CD4-positive, alpha-beta T cell treated with Interleukin-6 for 4 hours (primary cell): ENCODE measurements around the gene MFF.
"Not testable (repeated sequence)": the region's sequence is repeated elsewhere in the genome, so short reads cannot be mapped to it uniquely, and the experiment has no call there.

ENCODE experiments used
- DNase-seq: peaks from one replicate; pipeline ENCODE4 v3.0.0-alpha.2; 2020; ENCODE audit warnings: mixed read lengths

Gene MFF

DNA sequence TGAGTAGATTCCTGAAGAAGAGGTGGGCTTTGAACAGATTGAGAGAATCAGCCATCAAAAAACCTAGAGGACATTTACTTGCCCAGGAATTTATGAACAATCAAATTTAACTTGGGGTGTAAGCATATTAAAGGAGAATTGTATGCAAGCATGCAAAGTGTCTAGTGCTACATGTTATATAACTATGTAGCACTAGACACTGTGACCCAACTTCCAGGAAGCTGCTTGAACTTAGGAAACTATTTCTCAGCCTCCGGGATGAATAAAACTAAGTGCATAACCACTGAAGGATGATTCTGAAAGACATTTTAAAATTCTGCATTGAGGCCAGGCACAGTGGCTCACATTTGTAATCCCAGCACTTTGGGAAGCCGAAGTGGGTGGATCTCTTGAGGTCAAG is 12.4 kb downstream of the MFF start:
- no peak for DNase-seq

DNA sequence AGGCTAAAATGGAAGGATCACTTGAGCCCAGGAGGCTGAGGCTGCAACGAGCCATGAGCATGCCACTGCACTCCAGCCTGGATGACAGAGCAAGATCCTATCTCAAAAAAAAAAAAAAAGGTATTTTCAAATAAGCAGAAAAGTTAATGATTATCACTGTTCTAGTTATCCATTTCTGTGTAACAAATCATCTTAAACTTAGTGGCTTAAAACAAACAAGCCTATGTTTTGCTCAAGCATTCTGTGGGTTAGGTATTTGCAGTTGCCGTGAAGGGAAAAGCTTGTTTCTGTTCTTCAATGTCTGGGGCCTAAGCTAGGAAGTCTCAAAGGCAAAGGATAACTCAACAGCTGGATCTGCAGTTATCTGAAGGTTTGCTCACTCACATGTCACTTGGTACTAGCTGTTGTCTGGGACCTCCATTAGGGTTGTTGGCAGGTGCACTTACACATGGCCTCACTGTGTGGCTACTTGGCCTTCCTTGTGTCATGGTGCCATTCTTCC is 14.1 kb downstream of the MFF start:
- DNase-seq: no peak

DNA sequence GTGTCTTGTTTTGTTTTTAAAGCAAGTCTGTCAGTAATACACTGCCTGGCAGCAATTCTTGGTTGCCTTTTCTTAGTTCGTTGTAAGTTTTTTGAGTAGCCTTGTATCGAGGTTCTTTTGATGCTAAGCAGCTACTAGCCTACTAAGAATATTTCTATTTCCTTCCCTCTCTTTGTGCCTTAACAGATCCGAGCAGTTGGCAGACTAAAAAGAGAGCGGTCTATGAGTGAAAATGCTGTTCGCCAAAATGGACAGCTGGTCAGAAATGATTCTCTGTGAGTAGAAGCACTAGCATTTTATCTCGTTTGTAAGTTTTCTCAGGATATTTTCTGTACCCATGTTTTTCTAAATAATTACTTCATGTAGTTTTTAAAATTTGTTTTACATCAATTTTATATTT is 15.1 kb downstream of the MFF start:
- no peak for DNase-seq

DNA sequence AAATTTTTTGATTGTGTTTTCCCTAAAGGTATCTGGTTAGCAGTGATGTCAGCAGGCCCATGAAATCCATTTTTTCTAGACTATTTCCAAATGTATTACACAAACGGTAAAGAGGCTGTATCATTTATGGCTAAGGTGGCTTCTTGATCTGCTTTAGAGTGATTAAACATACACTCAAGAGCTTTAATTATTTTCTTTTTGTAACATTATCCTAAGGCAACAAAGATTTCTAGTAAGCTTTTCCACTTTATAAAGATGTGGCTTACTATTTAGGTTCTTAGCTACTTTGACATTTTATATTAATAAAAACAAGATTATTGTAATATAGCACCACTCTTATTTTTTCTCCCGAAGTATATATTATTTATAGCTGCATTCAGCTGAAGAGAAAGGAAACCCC is 16.5 kb downstream of the MFF start:
- no peak for DNase-seq

DNA sequence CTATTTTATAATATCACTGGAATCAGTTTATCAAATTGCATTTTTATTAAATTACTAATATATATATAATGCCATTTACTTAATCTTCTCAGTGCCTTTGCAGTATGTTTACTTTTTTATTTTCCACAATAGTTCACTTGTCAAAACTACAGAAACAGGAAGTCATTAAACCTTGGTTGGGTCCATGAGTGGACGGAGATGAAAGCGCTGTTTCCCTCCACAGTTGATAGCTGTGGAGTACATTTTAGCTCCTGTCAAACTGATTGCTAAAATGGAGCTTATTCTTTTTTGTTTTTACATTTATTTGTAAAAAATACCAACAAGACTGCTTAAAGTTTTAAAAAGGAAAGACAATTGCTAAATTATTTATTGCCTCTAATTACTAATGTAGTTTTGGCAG is 19.2 kb downstream of the MFF start:
- no peak for DNase-seq

DNA sequence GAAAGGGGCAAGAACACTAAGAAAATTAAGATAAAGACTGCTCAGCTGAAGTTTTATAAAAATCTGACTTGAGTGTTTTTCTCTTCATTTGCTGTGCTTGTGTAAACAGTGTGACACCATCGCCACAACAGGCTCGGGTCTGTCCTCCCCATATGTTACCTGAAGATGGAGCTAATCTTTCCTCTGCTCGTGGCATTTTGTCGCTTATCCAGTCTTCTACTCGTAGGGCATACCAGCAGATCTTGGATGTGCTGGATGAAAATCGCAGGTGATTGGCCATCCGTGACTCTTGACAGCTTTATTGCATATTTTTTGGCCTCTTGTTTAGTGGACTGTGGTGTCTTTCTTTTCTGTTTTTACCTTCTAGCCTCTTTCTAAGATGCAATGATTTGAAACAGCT is 22.1 kb downstream of the MFF start:
- DNase-seq: no peak

DNA sequence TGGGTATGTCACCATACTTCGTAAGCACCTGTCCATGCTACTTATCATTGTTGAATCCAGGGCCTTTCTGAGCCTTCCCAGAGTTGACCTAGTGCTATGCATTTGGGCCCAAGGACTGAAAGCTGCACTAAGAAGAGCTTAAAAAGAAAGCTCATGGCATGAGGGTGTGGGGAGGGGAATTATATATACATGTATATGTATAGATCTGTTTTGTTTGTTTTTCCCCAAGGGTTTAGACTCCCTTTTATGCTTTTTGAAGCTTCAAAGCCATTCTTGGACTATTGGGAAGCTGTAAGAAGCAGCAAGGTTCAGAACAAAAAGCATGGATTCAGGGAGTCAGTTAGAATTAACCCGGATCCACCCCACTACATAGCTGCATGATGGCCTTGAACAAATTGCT is 23.3 kb downstream of the MFF start:
- DNase-seq: no peak

DNA sequence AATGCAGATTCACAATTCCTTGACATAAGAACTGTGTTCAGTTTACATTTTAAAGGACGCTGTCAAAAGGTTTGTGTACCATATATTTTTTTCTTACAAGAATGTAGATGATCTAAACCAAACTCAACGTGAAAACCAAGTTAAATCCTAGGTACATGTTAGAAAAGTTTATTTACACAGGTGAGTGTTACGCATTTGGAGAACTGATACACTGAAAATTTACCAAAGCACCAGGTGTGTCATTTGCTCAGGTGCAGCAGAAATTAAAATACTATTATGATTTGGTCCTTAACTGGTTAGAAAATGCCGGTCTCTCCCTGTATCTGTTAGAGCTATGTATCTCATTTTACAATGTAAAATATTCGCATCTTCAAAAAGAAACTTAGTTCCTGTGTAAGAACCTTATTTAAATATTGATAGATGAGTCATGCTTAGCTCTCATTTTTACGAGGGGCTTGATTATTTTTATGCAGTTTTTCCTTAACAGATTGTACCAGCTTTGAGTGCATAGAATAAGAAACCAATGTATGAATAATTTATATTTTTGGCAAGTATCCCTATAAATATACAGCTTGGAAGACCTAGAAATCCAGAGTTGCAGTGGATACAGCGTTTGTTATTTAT is 25.1 kb downstream of the MFF start:
- no peak for DNase-seq

DNA sequence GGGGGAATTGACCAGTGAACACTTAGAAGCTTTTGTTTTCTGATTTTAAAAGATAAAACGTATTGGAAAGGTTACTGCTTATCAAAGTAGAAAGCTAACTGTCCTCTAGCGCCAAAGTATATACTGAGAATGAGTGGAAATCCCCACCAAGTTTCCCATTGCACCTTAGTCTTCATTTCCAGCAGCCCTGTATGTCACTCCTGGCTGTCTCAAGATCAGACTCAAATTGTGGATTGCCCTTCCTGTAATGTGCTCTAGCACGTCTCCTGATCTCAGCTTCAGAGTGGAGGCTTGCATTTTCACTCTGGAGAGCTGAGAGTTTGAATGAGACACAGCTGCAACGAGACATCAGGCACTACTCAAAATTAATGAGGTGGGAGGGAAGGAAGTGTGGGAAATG is 26.6 kb downstream of the MFF start:
- no peak for DNase-seq

DNA sequence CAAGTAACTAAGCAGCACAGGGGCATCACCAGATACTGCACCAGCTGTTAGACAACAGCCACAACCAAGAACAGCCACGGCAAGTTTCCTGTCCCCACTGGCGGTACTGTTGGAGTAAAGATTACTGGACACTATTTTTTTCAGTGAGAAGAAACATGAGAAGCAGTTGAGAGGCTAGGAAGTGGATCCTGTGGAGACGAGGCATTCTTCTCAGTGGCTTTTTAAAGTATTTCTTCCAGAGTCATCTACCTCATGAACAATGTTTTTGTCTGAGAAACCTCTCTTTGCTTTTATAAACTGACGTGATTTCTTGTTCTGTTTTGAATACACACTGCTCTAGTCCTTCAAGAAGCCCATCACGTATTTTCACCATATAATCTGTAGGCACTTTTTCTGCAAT is 35.3 kb downstream of the MFF start:
- no peak for DNase-seq

DNA sequence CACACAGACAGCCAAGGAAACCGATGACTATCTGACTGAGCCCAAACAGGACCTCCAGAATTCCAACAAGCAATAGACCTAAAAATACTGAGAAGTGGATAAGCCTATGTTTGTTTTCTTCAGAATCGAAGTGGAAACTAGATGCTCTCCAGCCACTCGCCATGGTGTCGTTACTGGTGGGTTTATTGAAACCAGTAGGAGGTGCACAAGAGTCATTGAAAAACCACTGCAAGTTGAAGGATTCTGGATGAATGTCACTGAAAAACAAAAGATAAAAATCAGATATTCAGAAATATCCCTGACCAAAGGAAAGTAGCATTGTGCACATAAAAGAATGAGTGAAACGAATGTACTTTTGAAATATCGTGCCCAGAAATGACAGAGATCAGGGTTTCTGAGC is 38.7 kb downstream of the MFF start:
- DNase-seq: peak; percentile 13

DNA sequence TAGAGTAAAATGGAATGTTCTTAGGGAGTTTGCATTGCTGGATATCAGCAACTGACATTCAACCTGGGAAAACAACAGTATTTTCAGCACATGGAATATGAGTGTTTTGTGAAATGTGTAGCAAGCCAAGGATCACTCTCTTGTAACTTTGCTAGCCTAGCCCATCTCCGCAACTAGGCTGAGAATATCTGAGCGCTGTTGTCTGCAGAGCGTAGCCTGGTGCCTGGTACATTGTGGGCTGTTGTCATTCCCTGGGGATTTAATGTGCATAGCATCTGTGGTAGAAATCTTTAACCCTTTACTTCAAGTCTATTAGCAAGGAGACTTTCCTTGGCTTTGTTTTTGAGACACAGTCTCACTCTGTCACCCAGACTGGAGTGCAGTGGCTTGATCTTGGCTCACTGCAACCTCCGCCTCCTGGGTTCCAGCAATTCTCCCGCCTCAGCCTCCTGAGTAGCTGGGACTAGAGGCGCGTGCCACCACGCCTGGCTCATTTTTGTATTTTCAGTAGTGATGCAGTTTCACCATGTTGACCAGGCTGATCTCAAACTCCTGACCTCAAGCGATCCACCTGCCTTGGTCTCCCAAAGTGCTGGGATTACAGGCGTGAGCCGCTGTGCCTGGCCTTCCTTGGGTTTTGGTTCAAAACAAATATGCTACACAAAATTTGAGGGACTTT is 39.7 kb downstream of the MFF start:
- DNase-seq: not testable (repeated sequence)

DNA sequence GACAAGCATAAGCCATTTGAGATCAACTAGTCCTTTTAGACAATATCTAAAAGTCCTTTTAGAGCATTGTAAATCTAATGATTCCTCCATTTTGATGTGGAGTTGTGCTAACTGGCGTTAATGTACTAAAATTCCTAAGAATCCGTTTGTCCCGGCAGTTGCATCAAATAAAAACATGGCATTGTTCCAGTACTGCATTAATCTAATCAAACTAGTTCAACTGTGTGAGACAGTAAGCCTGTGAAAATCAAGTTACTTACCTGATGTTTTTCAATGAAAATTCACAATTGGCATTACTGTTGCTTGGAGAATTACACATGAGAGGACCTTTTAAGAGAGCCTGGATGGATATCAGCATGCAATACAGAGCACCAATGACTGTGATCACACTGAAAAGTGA is 40.8 kb downstream of the MFF start:
- no peak for DNase-seq

DNA sequence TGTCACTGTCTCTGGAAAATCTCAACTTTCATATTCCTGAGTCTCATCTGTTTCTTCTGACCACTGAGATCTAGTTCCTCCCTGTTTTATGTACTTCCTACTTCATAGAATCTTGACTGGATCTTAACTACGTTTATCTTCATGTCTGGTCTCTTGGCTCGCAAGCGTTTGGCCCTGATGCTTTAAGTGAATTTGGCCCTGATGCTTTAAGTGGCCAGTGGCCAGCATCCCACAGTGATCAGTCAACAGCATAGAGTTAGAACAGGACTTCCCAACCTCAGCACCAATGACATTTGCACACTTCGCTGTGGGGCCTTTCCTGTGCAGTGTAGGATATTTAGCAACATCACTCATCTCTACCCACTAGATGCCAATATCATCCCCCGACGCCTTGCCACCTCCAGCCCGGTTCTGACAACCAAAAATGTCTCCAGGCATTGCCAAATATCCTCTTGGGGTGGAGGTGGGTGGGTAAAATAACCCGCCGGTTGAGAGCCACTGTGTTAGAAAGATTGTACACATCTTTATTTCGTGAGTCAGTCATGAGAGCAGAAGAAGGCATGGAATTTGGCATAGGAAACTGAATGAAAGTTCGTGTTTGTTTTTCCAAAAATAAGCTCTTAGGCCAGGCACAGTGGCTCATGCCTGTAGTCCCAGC is 41.8 kb downstream of the MFF start:
- no peak for DNase-seq

DNA sequence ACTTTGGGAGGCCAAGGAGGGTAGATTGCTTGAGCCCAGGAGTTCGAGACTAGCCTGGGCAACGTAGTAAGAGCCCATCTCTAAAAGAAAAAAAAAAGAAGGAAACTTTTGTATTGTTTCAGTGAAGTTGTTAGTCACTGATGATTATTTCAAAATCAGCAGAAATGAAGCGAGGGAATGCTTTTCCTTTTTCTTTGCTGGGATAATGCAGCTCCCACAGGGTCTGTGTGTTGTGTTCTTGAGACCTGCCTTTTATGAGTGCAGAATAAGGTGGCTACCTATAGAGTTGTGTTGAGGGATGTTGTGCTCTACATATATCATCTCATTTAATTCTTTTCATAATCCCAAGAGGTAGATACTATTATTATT is 42.4 kb downstream of the MFF start:
- no peak for DNase-seq

DNA sequence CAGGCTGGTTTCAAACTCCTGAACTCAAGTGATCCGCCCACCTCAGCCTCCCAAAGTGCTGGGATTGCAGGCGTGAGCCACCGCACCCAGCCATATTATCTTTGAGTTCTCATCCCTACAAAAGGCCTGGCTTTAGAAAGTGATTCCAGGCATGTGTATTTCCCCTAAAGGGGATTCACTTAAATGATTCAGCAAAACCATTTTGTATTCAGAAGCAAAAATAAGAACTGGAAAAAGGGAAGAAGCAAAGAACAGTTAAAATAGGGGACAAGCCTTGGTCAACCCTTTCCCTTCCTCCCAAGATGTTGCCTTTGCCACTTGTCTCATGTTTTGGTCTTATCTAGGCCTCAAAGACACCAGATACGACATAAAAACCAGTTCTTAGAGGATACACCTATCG is 43.5 kb downstream of the MFF start:
- DNase-seq: no peak

DNA sequence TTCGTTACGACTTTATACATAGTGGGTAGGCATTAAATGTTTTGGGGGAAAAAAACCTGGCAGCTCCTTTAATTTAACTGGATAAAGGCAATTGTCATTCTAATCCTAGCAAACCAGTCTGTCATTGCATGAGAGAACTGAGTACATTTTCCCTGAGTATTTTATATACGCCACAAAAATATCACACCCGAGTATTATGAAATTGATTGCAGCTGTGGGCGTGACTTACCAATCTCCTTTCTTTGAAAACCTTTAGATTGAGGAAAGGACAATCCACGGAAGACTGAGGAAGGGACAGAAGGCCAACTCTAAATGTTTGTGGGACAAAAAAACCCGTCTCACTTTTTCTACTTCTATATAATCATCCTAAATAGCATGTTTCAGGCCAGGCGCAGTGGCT is 45.0 kb downstream of the MFF start:
- no peak for DNase-seq

DNA sequence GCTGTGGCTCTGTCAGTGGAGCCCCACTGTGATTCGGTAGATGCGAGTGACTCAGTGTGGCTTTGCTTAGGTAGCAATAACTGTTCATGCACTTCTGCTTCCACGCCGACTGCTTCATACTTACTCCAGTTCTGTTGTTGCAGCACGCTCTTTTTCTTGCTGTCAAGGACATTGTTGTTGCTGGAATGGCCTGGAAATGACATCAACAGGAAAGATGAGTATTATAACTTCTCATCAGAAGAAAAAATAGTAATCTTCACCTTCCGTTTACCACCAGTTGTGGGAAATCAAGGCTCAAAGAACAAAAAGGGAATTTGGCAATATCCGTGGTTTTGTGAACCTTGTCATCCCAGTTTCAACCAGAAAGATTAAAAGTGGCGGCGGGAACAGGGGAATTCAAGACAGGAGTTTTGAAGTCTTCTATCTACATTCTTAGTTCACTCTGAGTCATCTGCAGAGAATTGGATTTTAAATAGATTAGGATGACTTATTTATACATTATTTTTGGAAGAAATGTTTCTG is 45.8 kb downstream of the MFF start:
- no peak for DNase-seq

DNA sequence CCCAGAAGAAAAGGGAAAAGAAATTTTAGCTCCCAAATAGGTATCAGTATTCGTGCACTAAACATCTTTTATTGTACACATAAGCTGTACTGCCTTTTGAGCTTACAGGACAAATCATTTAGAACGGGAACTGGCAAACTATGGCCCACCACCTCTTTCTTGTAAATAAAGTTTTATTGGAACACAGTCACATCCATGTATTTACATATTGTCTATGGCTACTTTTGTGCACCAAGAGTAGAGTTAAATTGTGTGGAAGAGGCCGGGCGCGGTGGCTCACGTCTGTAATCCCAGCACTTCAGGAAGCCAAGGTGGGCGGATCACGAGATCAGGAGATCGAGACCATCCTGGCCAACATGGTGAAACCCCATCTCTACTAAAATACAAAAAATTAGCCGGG is 48.3 kb downstream of the MFF start:
- no peak for DNase-seq

DNA sequence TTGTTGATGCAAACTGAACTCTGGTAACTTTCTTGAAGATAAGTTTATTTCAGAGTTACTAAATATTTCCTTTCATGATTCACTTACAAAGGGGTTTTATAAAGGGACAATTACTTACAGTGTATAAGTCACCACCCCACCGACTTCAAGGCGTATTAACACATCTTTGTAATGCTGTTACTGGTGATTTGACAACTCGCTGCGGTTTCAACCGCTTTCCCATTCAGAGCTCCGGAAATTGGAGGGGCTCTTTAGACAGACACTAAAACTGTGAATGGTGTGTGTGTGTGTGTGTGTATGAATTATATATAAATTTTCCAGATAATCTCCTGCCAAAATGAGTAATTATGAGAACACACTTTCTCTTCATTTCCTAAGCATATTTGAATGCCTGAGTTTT is 49.1 kb downstream of the MFF start:
- DNase-seq: no peak

DNA sequence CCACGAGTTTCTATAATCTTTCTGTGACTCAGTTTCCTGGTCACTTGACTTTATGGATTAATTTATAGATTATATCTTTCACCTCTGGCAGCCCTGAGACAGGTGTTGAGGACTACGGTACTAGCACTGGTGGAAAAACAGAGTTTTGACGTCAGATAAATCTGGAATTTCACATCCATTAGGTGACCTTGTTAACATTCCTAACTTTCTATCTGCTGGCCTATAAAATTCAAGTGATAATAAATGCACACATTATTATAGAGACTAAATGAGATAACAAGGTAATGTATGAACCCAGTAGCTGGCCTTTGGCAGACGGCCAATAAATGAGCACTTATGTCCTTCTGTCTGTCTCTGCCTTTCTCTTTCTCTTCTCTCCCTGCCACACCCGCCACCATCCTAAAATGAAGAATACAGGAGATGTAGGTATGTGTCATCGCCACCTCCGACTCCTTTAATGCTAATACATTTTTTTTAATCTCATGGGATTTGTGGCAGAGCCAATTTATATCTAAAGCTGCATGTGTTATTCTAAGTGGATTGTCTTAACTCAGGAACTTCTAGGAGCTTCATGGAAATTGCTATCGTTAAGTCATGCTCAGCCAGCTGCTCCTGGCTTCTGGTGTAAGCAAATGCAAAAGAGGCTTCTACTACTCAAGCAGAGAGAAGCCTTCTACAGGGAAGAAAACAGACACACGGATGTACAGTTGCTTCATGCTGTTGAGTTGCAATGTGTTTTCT is 51.8 kb downstream of the MFF start:
- DNase-seq: no peak

DNA sequence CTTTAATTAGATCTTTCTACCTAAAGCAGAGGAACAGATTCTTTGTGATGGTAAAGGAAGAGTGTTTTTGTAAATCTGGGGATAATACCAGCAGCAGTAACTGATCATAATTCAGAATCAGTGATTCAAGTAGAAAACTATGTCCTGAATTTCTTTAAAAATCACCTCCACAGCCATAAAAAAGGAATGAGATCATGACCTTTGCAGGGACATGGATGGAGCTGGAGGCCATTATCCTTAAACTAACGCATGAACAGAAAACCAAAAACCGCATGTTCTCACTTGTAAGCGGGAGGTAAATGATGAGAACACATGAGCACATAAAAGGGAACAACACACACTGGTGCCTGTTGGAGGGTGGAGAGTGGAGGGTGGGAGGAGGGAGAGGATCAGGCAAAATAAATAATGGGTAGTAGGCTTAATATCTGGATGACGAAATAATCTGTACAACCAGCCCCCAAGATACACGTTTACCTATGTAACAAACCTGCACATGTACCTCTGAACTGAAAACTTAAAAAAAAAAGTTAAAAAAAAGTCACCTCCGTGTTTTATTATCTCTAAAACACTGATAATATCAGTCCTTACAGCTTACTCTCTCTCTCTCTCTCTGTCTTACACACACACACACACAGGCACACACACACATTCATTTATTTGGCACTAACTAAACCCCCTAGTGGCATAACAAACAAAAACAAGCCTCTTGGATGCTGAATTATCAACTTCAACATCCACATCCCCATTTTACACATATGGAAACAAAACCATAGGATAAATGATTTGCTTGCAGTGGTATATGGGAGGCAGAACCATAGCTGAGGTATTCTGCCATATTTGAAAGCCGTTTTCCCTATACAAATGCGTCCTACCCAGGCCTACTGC is 52.7 kb downstream of the MFF start:
- DNase-seq: no peak

DNA sequence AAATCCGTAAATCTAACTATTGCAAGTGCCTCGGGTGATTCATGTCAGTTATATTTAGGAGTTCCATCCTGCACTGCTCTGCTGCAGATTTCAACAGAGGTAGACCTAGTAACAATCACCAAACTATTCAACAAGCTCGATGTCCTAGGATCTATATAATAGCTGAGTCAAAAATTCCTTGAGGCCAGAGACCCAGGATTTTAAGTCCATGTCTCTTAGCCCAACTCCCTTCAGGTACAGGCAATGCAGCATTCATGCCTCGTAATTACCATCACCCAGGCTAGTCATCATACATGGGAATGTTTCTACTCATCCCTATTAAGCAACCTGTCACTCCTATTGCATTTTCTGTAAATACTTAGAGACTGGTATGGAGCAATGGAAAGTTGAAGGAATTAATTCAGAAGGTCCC is 53.3 kb downstream of the MFF start:
- no peak for DNase-seq
